Measurements from ENCODE around the gene SLC39A6. TPM values are rescaled to one million over a fixed set of nuclear protein-coding genes. Genes with fewer than 3 reads are reported as not detected.
A peak's percentile ranks its signal among the peaks of the same experiment; 100 is the strongest.

The SLC39A6 gene
- 14.0 and 19.8 TPM in 2 replicates for total RNA-seq

- peak; percentile 92 to 96 for DNase-seq (ENCODE audit: low read depth in 2 of 2)
Observed at GRCh38 chr18:36129300-36130038, at the start of gene SLC39A6, which contains the start of gene ELP2. SLC39A6 (minus strand) TSS chr18:36129340; CDS start chr18:36127007, 2,333 bp downstream. ELP2 (plus strand) TSS chr18:36129899; CDS start chr18:36129934, 35 bp downstream.

- no peak for DNase-seq (ENCODE audit: low read depth in 2 of 2)
Observed at GRCh38 chr18:36177913-36178312, 48.8 kb upstream of the SLC39A6 start.

GRCh38 chr18:36176711-36177110 is 47.6 kb upstream of the SLC39A6 start:
- DNase-seq (ENCODE audit: low read depth in 2 of 2): peak in 1 of 2 donors; percentile 91

GRCh38 chr18:36176177-36176584 is 47.0 kb upstream of the SLC39A6 start:
- no peak for DNase-seq (ENCODE audit: low read depth in 2 of 2)

- DNase-seq (ENCODE audit: low read depth in 2 of 2): no peak
Observed at GRCh38 chr18:36175481-36175880, 46.3 kb upstream of the SLC39A6 start.

- no peak for DNase-seq (ENCODE audit: low read depth in 2 of 2)
Observed at GRCh38 chr18:36169938-36170337, 40.8 kb upstream of the SLC39A6 start.

GRCh38 chr18:36168296-36168695 is 39.2 kb upstream of the SLC39A6 start:
- peak in 1 of 2 donors; percentile 38 for DNase-seq (ENCODE audit: low read depth in 2 of 2)

- no peak for DNase-seq (ENCODE audit: low read depth in 2 of 2)
Observed at GRCh38 chr18:36167692-36168218, 38.6 kb upstream of the SLC39A6 start.

GRCh38 chr18:36162981-36163380 is 33.8 kb upstream of the SLC39A6 start:
- peak in 1 of 2 donors; percentile 86 for DNase-seq (ENCODE audit: low read depth in 2 of 2)

GRCh38 chr18:36160959-36161371 is 31.8 kb upstream of the SLC39A6 start:
- no peak for DNase-seq (ENCODE audit: low read depth in 2 of 2)

GRCh38 chr18:36158266-36158867 is 29.2 kb upstream of the SLC39A6 start:
- DNase-seq (ENCODE audit: low read depth in 2 of 2): peak; percentile 60 to 95

GRCh38 chr18:36157441-36157840 is 28.3 kb upstream of the SLC39A6 start:
- no peak for DNase-seq (ENCODE audit: low read depth in 2 of 2)

- no peak for DNase-seq (ENCODE audit: low read depth in 2 of 2)
Observed at GRCh38 chr18:36155851-36156757, 27.0 kb upstream of the SLC39A6 start.

- DNase-seq (ENCODE audit: low read depth in 2 of 2): no peak
Observed at GRCh38 chr18:36153771-36154170, 24.6 kb upstream of the SLC39A6 start.

GRCh38 chr18:36153203-36153602 is 24.1 kb upstream of the SLC39A6 start:
- DNase-seq (ENCODE audit: low read depth in 2 of 2): no peak

GRCh38 chr18:36152781-36153180 is 23.6 kb upstream of the SLC39A6 start:
- no peak for DNase-seq (ENCODE audit: low read depth in 2 of 2)

GRCh38 chr18:36149514-36150289 is 20.6 kb upstream of the SLC39A6 start:
- DNase-seq (ENCODE audit: low read depth in 2 of 2): no peak

- no peak for DNase-seq (ENCODE audit: low read depth in 2 of 2)
Observed at GRCh38 chr18:36143391-36143790, 14.3 kb upstream of the SLC39A6 start.

GRCh38 chr18:36142751-36143150 is 13.6 kb upstream of the SLC39A6 start:
- DNase-seq (ENCODE audit: low read depth in 2 of 2): no peak

GRCh38 chr18:36141576-36141975 is 12.4 kb upstream of the SLC39A6 start:
- DNase-seq (ENCODE audit: low read depth in 2 of 2): no peak

- DNase-seq (ENCODE audit: low read depth in 2 of 2): no peak
Observed at GRCh38 chr18:36139245-36139644, 10.1 kb upstream of the SLC39A6 start.

Data from dermis microvascular lymphatic vessel endothelial cell (primary cell).